Measurements from ENCODE around the gene TMOD3.

Gene TMOD3

GRCh38 chr15:51908316-51908715 is 78.9 kb downstream of the TMOD3 start:
- no peak for DNase-seq (ENCODE audit: low read depth)

DNA sequence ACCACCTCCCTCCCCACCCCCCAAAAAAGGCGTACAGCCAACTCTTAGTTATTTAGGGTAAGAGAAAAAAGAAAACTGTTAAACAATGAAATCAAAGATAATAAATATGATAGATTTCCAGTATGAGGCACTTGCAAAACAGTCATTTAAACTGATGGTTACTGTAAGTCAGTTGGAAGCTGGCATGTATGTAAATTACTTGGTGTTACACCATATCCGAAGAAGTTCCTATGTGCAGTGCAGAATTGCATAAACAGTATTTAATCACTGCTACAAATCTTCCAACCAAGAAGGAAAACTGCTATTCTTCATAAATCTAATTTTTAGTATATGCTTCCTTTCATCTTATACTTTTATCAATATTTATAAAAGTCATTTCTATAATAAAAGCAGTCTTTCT is 80.1 kb downstream of the TMOD3 start:
- no peak for DNase-seq (ENCODE audit: low read depth)

DNA sequence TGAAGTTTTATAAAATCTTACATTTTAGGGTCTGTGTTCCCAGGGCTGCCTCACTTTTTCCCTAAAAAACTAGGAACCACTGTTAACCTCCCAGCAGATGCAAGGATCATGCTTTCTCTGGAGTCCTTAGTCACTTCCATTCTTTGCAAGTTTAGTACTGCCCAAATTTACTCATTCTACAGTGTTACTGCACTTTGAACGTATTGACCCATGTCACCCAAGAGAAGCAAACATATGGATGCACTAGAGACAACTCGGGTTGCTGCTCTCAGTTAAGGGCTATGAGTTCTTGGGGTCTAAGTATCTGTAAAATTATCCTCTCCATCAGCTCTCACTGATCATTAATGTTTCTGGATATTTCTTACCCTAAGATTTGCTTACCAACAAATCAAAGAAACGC is 83.1 kb downstream of the TMOD3 start:
- DNase-seq (ENCODE audit: low read depth), result no peak

DNA sequence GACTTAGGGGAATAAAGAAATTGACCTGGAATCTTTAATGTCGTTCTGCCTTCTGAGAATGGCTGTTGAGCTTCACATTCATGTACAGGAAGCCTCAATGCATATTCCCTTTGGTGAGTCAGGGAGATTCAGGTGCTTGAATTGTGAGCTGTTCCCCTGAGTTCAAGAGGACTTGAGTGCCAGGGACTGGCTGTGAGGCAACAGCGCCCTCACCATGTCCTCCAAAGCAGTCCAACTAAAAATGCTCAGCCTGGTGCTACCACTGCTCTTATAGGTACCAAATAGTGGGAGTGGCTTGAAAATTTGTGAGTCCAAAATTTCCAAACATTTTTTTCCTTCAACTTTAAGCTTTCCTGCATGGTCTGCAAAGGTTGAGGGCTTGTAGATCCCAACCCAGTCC is 88.0 kb downstream of the TMOD3 start:
- DNase-seq (ENCODE audit: low read depth), result no peak

- no peak for DNase-seq (ENCODE audit: low read depth)
Measured at GRCh38 chr15:51924156-51925068, 95.0 kb downstream of the TMOD3 start.

GRCh38 chr15:51926809-51927208 is 97.4 kb downstream of the TMOD3 start:
- DNase-seq (ENCODE audit: low read depth), result no peak

DNA sequence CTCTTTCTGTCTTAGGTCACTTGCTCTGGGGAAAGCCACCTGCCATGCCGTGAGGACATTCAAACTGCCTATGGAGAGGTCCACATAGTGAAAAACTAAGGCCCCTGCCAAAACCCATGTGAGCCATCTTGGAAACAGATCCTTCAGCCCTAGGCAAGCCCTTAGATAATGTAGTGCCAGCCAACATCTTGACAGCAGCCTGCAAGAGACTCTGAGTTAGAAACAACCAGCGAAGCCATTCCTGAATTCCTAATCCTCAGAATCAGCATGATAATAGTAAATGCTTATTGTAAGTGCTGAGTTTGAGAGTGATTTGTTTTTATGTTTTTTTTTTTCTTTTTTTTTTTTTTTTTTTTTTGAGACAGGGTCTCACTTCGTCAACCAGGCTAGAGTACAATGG is 101.6 kb downstream of the TMOD3 start:
- no peak for DNase-seq (ENCODE audit: low read depth)

DNA sequence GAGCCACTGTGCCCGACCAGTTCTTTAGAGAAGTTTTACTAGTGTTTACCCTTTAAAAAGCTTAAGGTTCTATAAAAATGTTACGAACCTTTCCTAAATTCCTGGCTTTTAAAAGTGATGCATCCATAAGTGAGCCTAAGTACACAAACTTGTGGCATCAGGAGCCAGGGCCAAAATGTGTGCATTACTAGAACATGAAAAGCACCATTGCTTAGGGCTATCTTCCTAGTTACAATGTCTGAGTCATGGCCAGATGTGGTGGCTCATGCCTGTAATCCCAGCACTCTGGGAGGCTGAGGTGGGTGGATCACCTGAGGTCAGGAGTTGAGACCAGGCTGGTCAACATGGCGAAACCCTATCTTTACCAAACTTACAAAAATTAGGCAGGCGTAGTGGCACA is 102.2 kb downstream of the TMOD3 start:
- DNase-seq (ENCODE audit: low read depth), result no peak

DNA sequence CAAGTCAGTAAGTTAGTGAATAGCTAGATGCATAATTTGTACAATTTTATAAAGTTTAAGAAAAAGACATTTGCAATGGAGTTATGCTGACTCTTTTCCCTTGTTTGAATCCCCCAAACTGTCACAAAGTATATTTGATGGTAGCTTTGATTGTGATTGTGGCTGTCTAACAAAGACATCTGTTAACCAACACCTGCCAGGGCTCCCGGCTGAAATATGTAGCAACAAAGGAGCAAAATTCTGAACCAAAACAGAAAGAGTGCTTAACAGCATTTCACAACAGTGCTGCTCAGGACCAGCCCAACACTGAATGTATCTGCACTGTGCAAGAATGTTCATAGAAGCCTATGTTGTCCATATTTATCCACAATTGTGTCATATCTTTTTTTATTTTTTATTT is 102.7 kb downstream of the TMOD3 start:
- DNase-seq (ENCODE audit: low read depth), result no peak

DNA sequence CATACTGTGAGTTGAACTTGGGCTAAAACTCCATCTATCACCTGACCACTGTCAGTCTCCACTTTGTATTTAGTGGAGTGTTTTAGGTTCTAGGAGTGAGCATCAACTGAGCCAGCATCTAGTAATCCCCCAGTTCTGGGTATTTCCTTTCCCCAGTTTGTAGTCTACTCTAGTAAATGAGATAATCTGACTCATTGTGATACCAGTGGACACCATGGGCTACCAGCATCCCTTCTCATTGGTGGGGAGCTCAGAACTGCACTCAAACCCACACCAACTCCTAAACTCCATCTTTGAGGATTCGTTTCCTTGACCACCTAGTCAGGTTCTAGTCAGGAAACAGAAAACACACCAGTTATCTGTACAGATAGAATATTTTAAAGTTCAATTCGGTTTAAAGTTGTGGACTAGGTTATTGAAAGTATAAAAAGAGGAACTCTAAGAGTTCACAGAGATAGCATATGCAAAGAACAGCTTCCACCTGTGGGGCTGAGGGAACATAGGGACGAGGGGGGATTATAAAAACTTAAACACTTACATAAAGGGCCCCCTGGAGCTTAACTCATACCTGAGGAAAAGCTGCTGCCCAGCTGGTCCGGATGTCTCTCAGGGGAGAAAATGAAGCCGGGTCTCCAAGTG is 106.1 kb downstream of the TMOD3 start:
- no peak for DNase-seq (ENCODE audit: low read depth)

GRCh38 chr15:51936105-51936478 is 106.6 kb downstream of the TMOD3 start:
- no peak for DNase-seq (ENCODE audit: low read depth)

GRCh38 chr15:51938286-51938685 is 108.8 kb downstream of the TMOD3 start:
- DNase-seq (ENCODE audit: low read depth), result no peak

DNA sequence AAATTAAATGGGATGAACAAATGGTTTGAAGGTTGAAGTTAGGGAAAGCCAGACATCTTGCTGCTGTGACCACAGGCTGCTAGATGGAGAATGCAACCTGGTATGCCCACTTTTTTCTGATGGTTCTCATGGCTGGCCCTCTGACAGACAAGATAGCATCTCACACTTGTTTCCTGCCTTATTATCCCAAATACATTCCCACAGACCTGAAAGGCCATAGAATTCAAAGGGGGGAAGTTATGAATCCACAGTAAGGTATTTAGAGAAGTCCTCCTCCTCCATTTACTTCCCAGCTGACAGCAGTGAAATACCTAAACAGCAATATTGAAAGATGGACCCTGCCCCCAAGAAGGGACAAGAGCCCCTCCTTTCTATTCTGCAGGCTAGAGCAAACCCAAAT is 109.8 kb downstream of the TMOD3 start:
- DNase-seq (ENCODE audit: low read depth), result no peak

- no peak for DNase-seq (ENCODE audit: low read depth)
Measured at GRCh38 chr15:51947124-51947523, 117.7 kb downstream of the TMOD3 start.

DNA sequence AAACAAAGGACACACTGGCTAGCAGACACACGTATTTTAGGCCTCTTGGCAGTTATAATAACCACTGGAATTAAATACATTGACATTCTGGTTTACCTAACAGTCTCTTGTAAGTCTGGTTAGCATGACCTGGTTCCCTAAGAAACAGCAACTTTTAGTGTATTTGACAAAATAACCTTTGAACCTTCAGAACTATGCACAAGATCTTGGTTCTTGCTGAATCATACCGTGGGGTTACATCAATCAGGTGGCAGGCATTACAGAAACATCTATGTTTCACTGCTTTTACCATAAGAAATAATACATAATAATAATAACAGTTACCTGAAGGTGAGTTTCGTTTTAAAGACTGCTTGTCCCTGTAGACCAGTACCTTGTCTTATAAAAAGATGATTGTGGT is 123.4 kb downstream of the TMOD3 start:
- DNase-seq (ENCODE audit: low read depth), result no peak

DNA sequence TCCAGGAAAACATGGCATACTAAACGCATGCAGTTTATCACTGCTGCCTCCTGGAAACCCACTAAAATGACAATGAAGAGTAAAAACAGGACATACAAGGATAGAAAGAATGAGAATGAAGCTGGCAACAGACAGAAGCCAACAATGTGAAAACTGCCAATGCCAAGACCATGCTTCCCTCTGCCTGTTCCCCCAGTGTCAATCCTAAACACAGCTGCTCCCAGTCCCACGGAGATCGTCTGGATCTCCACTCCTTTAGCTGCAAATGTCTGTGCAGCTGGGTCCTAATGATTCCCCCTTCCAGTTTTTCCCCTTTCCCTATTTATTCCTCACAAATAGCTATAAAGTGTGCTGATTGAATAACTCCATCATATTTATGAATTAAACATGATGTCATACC is 126.1 kb downstream of the TMOD3 start:
- no peak for DNase-seq (ENCODE audit: low read depth)

Measured in stimulated activated CD8-positive, alpha-beta memory T cell treated with anti-CD3 and anti-CD28 coated beads, Interleukin-4, amount 100 ng/mL, for 24 hours (primary cell).